Tibial artery (tissue), 4 donors: ENCODE data around the gene MRAP2.

Experiments used
- DNase-seq, 2 donors: peaks; one replicate each; pipeline ENCODE4 v3.0.0-alpha.2; 2019
- H3K27ac ChIP-seq, 2 donors: fragments of 200-600 bp; sonication (generic) in 1 of 2; 1 replicate in 1 of 2; 2 replicates in 1 of 2; pipeline ENCODE4 v1.5.1; 2018 to 2019; ENCODE audit warnings: mild to moderate bottlenecking in 1 of 2
- H3K27me3 ChIP-seq, 2 donors: fragments of 200-600 bp; sonication (generic) in 1 of 2; one replicate each; pipeline versions ENCODE4 v1.5.1 to v1.6.0; 2016 to 2019
- H3K36me3 ChIP-seq, 3 donors: fragments of 200-600 bp; sonication (generic) in 2 of 3; one replicate each; pipeline ENCODE4 v1.5.1; 2016 to 2019; ENCODE audit warnings: mild to moderate bottlenecking in 2 of 3
- H3K4me1 ChIP-seq, 4 donors: fragments of 200-600 bp; sonication (generic) in 2 of 4; 1 replicate in 3 of 4; 2 replicates in 1 of 4; pipeline ENCODE4 v1.5.1; 2016 to 2019
- H3K4me3 ChIP-seq, 2 donors: fragments of 200-600 bp; sonication (generic) in 1 of 2; 1 replicate in 1 of 2; 2 replicates in 1 of 2; pipeline ENCODE4 v1.5.1; 2018 to 2019; ENCODE audit warnings: mild to moderate bottlenecking in 2 of 2
- H3K9me3 ChIP-seq, 3 donors: fragments of 200-600 bp; sonication (generic) in 1 of 3; one replicate each; pipeline ENCODE4 v1.5.1; 2016 to 2019
- intact Hi-C: fragments of 100-400 bp; cut with DNase I; formaldehyde crosslinking; loops from one replicate; pipeline ENCODE4 v1.15.0; 2023; ENCODE audit warnings: low total_unique reads
- TF ChIP-seq, protein P1 (sequence below), 2 experiments: fragments of 200-600 bp in 1 of 2; fragments of 450-650 bp in 1 of 2; IDR thresholded peaks; one replicate each; pipeline ENCODE4 v1.5.1; 2017 to 2019; ENCODE audit warnings: antibody characterized with exemption in 2 of 2, mild to moderate bottlenecking in 1 of 2, moderate library complexity in 1 of 2

Gene MRAP2

GRCh38 chr6:84013931-84014330 is 19.6 kb upstream of the MRAP2 start:
- H3K36me3 ChIP-seq = no peaks in the 10 kb centered on the region
- no peaks in the 10 kb centered on the region for H3K9me3 ChIP-seq
- peaks cover 0 to 5% (median 0%) of the 10 kb centered on the region in 4 donors for H3K4me1 ChIP-seq
- TF ChIP-seq, protein P1, sequence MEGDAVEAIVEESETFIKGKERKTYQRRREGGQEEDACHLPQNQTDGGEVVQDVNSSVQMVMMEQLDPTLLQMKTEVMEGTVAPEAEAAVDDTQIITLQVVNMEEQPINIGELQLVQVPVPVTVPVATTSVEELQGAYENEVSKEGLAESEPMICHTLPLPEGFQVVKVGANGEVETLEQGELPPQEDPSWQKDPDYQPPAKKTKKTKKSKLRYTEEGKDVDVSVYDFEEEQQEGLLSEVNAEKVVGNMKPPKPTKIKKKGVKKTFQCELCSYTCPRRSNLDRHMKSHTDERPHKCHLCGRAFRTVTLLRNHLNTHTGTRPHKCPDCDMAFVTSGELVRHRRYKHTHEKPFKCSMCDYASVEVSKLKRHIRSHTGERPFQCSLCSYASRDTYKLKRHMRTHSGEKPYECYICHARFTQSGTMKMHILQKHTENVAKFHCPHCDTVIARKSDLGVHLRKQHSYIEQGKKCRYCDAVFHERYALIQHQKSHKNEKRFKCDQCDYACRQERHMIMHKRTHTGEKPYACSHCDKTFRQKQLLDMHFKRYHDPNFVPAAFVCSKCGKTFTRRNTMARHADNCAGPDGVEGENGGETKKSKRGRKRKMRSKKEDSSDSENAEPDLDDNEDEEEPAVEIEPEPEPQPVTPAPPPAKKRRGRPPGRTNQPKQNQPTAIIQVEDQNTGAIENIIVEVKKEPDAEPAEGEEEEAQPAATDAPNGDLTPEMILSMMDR (IDR thresholded peaks at IDR 0.05) = no peak
- H3K4me3 ChIP-seq = no peak overlapping the region
- intact Hi-C loops = no loop called here
- no peaks in the 10 kb centered on the region for H3K27me3 ChIP-seq
- no peak for DNase-seq
- H3K27ac ChIP-seq = no peak overlapping the region

- peaks cover 0 to 7% (median 0%) of the 10 kb centered on the region in 4 donors for H3K4me1 ChIP-seq
- TF ChIP-seq, protein P1 (IDR thresholded peaks at IDR 0.05) = no peak
- no peaks in the 10 kb centered on the region for H3K9me3 ChIP-seq
- no peaks in the 10 kb centered on the region for H3K27me3 ChIP-seq
- intact Hi-C loops = no loop called here
- no peaks in the 10 kb centered on the region for H3K36me3 ChIP-seq
- no peak for DNase-seq
- H3K4me3 ChIP-seq = no peak overlapping the region
- H3K27ac ChIP-seq = no peak overlapping the region
Observed at GRCh38 chr6:84016029-84016428, 17.5 kb upstream of the MRAP2 start.

DNA sequence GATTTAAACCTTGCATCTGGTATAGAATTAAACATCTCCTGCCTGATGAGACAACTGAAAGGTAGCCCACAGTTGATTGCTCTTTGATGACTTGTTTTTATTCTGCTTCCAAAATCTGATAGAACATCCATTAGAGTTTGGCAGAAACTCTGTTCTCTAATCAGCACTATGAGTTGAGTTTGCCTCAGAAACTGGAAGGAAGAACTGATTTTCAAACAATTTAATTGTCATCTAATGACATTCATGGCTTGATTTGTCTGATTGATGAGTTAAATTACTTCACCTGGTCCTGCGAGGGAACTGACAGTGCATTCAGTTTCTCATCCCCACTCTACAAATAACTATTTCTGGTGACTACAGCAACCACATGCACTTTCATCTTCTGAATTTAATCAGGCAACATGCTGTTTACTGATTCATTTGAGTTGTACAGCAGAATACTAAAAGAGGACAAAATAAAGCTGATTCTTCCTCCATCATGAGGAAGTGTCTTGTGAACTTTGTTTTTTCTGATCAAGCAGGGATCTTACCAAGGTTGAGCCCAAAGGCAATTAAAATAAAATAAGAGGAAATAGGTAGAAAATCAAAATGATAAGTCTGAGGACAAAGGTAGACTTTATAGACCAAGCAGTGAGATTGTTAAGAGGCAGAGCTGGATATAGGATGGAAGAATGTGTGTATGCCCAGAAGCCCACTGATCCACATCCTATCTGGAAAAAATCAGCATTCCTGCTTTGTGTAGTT is 15.7 kb upstream of the MRAP2 start:
- H3K4me3 ChIP-seq = no peak overlapping the region
- peaks cover 0 to 7% (median 0%) of the 10 kb centered on the region in 4 donors for H3K4me1 ChIP-seq
- no peak overlapping the region for H3K27ac ChIP-seq
- no peak for DNase-seq
- intact Hi-C loops = no loop called here
- no peaks in the 10 kb centered on the region for H3K9me3 ChIP-seq
- H3K27me3 ChIP-seq = no peaks in the 10 kb centered on the region
- H3K36me3 ChIP-seq = no peaks in the 10 kb centered on the region
- TF ChIP-seq, protein P1 (IDR thresholded peaks at IDR 0.05) = no peak

GRCh38 chr6:84018453-84019061 is 15.0 kb upstream of the MRAP2 start:
- H3K4me1 ChIP-seq = peaks cover 0 to 7% (median 0%) of the 10 kb centered on the region in 4 donors
- H3K27me3 ChIP-seq = no peaks in the 10 kb centered on the region
- no peak overlapping the region for H3K27ac ChIP-seq
- H3K36me3 ChIP-seq = no peaks in the 10 kb centered on the region
- TF ChIP-seq, protein P1 (IDR thresholded peaks at IDR 0.05) = no peak
- DNase-seq = no peak
- no peaks in the 10 kb centered on the region for H3K9me3 ChIP-seq
- H3K4me3 ChIP-seq = no peak overlapping the region
- intact Hi-C loops = no loop called here

DNA sequence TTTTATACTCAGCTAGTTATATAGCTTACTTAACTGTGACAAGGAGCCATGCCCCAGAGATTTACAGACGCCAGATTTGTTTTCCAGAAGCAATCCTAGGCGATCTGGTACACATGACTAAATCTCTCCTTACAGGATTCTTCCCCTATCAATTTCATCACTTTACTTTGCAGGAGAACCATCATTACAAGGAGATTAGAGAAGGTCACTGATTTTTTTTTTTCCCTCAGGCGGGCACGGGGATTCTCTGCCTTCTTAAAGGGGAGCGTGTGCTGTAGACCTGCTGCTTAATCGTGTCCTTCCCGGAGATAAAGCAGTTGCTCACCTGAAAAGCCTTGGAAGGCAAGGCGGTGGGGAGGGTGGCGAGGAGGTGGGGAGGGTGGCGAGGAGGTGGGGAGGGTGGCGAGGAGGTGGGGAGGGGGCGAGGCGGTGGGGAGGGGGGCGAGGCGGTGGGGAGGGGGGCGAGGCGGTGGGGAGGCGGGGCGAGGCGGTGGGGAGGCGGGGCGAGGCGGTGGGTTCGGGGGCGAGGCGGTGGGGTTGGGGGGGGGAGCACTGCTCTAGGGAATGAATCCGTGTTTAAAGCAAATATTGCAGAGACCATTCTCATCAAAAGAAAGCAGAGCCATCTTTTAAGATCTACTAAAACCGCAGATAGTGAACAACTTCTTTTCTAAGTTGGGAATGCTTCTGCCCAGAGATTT is 14.3 kb upstream of the MRAP2 start:
- Histone ChIP-seq H3K4me1 (peaks cover 0 to 7% (median 0%) of the 10 kb centered on the region in 4 donors), H3K27ac (no peak overlapping the region), H3K9me3 (no peaks in the 10 kb centered on the region), H3K27me3 (no peaks in the 10 kb centered on the region), H3K36me3 (no peaks in the 10 kb centered on the region), H3K4me3 (peak overlapping the region; percentile 15 to 28)
- intact Hi-C loops = no loop called here
- TF ChIP-seq, protein P1 (IDR thresholded peaks at IDR 0.05) = no peak
- no peak for DNase-seq
